GM19395 (cell line): Measurements from ENCODE around the gene MEG3.

Experiments used
- ATAC-seq: cut with Tn5 transposase; IDR thresholded peaks from one replicate; pipeline ENCODE4 v1.9.1; 2021; ENCODE audit warnings: mild to moderate bottlenecking, moderate library complexity; ENCODE audit not compliant: unreplicated experiment

MEG3 gene

GRCh38 chr14:100862277-100862676, 36.4 kb downstream of the MEG3 start:
- ATAC-seq = no peak

GRCh38 chr14:100862793-100863192, 36.9 kb downstream of the MEG3 start:
- ATAC-seq = no peak

- ATAC-seq = no peak
Observed at GRCh38 chr14:100864206-100864605, 38.3 kb downstream of the MEG3 start.

- ATAC-seq = no peak
Observed at GRCh38 chr14:100864960-100865681, 39.2 kb downstream of the MEG3 start.

GRCh38 chr14:100865682-100866591, 40.0 kb downstream of the MEG3 start:
- ATAC-seq = no peak

GRCh38 chr14:100866666-100867630, 41.0 kb downstream of the MEG3 start:
- ATAC-seq = no peak

- ATAC-seq = no peak
Observed at GRCh38 chr14:100867631-100868315, 41.9 kb downstream of the MEG3 start.

GRCh38 chr14:100868621-100869370, 42.9 kb downstream of the MEG3 start:
- ATAC-seq = no peak

GRCh38 chr14:100871234-100872186, 45.6 kb downstream of the MEG3 start:
- no peak for ATAC-seq

GRCh38 chr14:100872259-100873095, 46.6 kb downstream of the MEG3 start:
- ATAC-seq = no peak

- no peak for ATAC-seq
Observed at GRCh38 chr14:100873096-100873482, 47.2 kb downstream of the MEG3 start.

- ATAC-seq = no peak
Observed at GRCh38 chr14:100874051-100874410, 48.1 kb downstream of the MEG3 start.

GRCh38 chr14:100874411-100875091, 48.6 kb downstream of the MEG3 start:
- ATAC-seq = no peak

- no peak for ATAC-seq
Observed at GRCh38 chr14:100875126-100875525, 49.2 kb downstream of the MEG3 start.

- ATAC-seq = no peak
Observed at GRCh38 chr14:100875861-100876590, 50.1 kb downstream of the MEG3 start.
